NCI-H226 (cell line): ENCODE results near the gene AKR1E2.
"Not testable (repeated sequence)": the region's sequence is repeated elsewhere in the genome, so short reads cannot be mapped to it uniquely, and the experiment has no call there.

ENCODE experiments used
- DNase-seq: peaks from one replicate; pipeline ENCODE4 v3.0.0-alpha.2; 2015

AKR1E2 gene

DNA sequence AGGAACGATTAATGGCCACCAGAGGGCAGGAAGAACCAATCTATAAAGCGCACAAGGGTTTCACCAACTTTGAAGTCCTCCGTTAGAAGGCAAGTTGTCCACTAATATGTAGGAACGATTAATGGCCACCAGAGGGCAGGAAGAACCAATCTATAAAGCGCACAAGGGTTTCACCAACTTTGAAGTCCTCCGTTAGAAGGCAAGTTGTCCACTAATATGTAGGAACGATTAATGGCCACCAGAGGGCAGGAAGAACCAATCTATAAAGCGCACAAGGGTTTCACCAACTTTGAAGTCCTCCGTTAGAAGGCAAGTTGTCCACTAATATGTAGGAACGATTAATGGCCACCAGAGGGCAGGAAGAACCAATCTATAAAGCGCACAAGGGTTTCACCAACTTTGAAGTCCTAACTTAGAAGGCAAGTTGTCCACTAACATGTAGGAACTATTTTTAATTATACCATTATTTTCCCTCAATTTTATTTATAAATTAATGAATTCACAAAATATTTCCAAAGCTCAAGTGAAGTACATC is 10.3 kb upstream of the AKR1E2 start:
- not testable (repeated sequence) for DNase-seq

DNA sequence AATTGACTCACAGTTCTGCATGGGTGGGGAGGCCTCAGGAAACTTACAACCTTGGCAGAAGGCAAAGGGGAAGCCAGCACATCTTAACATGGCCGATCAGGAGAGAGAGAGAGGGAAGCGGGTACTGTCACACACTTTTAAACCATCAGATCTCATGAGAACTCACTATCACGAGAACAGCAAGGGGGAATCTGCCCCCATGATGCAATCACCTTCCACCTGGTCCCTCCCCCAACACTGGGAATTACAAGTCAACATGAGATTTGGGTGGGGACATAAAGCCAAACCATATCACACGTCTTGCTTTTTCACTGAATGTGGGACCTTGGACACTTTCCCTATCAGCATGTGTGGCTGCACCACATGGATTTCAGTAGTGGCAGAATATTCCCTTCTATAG is 9.0 kb upstream of the AKR1E2 start:
- no peak for DNase-seq

DNA sequence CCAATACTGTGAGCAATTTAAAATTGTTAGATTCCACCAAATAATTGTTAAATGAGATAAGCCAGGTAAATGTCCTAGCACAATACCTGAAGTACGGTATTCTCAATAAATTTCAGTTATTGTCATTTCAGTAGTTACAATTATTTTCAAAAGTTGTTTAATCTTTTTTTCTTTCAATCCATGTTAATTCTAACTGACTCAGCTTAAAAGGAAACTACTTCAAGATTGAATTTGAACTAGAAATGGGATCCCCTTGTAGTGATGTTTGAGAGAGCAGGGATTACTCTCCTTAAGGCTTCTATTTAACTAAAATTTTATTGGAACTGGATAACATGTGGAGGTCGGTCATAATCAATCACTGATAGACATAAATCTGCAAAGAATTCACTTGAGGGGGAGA is 6.9 kb upstream of the AKR1E2 start:
- DNase-seq = no peak

DNA sequence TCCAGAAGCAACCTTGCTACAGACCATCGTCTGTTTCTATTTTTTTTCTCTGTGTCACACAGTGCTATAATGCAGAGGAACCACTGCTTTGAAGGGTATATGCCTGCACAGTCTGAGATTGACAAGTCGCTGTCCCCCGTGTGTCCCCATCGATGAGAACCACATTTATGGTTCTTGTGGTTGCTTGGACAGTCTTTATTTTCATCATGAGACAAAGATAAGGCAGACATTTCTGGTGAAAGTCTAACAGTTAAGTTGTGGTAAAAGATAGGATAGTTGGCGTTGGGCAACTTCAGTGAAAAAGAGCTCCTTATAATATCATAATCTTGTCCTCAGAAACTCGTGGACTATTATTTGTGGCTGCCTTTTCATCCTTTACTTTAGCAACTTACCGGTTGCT is 6.3 kb upstream of the AKR1E2 start:
- DNase-seq = no peak

DNA sequence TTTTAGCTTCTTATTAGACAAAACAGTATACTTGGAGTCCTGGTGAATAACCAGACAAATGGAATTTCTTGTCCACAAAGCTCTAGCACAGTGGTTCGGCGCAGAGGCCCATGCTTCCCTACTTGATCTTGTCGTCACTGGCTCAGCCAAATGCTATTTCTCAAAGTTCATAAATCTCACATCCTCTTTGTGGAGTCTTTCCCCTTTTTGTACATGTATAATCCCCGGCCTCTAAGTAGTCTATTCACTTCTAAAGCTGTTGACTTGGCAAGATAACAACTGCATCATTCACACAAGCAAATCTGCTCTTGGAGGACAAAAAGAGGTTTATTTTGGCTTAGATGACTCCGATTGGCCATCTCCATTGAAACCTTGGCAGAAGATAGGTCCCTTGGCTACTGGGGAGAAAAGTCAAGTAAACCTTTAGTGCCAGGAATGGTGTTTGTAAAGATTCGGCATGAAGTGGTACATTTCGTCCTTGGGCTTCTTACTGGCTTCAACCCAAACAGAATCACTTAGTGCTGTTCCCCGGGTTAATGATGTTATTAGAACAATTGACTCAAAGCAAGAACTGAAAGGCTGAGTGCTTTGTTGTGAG is 5.1 kb upstream of the AKR1E2 start:
- no peak for DNase-seq

DNA sequence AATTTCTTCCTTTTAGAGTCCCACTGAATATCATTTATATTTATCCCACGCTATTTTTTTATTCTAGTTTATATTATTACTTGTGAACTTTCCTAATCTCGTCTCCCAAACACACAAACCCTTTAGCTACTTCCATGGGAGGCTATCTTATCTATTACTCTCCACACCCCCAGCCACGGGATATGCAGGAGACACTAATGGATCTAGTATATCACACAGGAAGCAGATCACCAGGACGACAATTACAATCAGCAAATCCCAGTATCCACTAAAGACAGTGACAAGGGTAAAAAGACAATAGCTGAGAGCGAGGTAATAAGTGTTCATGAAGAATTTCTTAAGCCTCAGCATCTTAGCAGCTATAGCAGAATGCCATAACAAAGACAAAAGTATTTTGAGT is 3.8 kb upstream of the AKR1E2 start:
- no peak for DNase-seq

DNA sequence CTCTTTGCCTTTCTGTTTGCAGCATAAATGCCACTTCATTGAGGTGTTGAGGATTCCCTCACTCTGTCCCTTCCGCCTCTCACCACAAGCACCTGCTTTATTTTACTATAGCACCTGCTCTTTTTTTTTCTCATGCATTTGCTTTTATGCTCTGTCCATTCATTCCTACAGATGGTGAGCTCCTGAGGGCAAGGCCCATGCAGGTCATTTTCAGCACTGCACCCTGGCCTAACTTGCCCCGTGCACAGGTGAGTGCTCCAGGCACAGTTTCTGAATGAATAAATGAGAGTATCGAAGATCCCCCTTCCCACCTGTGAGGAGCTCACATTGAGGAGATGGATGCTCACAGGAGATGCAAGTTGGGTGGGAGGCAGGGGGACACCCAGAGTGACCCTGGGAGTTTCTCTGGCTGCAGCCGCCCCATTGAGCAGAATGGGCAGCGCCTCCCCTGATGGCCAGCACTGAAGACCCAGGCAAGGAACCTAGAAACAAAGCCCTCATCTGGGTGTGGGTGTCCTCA is 1.2 kb upstream of the AKR1E2 start:
- no peak for DNase-seq

DNA sequence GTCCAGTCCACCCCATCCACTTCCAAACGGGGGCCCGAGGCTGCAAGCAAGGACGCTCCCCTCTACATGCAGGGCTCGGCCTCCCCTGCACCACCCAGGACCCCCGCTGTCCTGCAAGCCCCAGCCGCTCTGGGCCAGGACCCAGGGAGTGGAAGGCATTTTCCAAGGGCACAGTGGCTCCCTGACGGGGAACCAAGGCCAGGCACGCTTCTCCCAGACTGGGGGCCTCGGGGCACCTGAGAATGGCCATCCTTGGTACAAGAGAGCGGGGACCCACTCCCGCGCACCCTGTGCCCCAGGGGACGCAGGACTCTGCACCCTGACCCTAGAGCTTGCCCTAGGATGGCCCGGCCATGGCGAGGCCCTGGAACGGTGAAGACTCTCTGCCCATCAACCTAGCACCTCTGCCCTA is 545 bp upstream of the AKR1E2 start:
- DNase-seq = no peak

DNA sequence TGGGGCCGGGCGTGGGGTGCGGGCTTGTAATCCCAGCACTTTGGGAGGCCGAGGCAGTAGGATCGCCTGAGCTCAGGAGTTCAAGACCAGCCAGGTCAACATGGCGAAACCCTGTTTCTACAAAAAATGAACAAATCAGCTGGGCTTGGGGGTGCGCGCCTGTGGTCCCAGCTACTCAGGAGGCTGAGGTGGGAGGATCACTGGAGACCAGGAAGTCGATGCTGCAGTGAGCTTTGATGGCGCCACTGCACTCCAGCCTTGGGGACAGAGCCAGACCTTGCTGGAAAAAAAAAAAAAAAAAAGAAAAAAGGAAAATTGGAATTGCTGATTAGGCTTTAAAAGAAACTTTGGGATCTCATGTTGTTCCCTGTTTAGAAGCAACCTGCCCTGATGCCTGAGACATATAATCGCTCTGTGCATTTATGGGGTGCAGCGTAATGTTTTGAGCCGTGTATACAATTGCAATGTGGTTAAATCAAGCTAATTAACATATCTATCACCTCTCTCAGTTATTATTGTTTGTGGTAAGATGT is 851 bp downstream of the AKR1E2 start:
- DNase-seq = no peak

DNA sequence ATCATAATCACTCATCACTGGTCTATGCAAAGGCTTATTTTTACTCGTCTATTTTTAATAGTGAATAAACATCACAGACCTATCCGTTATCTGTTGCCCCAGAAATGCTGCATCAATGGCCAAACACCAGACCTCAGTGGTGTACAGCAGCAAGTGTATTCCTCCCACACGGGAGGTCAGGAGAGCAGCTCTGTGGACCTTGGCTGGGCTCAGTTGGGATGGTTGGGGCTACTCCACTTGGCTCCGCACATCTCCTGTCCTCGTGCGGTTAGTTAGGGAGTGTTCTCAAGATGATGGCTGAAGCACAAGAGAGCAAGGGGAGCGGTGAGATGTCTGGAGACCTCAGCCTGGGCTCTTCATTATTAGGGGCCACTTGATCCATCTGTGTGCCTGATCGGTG is 2.0 kb downstream of the AKR1E2 start:
- DNase-seq = no peak

DNA sequence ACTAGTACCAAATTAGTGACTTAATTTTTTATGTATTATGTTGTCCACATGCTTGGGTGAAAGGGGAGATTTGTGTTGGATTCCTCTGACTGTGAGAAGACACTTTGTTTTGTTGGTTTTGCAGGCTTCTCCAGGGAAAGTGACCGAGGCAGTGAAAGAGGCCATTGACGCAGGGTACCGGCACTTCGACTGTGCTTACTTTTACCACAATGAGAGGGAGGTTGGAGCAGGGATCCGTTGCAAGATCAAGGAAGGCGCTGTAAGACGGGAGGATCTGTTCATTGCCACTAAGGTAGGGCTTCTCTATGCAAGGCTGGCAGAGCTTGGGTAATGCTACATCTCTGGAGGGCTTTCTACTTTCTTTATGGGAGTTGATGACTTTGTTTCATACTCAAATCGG is 4.5 kb downstream of the AKR1E2 start:
- no peak for DNase-seq

DNA sequence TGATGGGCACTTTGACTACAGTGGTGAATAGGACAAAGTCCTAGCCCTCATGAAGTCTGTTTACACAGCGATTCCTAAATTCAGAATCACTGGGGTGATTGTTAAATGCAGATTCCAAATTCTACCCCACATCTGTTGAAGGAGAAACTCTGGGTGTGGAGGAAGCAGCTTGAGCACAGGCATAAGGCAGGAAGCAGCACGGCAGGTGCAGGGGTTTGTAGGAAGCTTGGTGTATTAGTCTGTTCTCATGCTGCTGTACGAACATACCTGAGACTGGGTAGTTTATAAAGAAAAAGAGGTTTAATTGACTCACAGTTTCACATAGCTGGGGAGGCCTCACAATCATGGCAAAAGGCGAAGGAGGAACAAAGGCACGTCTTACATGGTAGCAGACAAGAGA is 5.1 kb downstream of the AKR1E2 start:
- no peak for DNase-seq

DNA sequence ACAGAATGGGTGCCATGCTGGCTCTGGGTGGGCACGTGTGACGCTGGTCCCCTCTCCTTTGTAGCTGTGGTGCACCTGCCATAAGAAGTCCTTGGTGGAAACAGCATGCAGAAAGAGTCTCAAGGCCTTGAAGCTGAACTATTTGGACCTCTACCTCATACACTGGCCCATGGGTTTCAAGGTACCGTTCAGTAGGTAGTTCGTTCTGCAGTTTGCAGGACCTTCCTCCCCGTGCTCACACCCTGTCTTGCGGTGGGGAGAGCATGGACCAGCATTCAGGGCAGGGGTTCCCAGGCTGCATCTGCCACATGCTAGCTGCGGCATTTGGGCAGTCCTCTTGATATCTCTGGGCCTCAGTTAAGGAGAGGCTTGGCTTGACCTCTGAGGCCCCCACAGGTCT is 7.3 kb downstream of the AKR1E2 start:
- DNase-seq = no peak

DNA sequence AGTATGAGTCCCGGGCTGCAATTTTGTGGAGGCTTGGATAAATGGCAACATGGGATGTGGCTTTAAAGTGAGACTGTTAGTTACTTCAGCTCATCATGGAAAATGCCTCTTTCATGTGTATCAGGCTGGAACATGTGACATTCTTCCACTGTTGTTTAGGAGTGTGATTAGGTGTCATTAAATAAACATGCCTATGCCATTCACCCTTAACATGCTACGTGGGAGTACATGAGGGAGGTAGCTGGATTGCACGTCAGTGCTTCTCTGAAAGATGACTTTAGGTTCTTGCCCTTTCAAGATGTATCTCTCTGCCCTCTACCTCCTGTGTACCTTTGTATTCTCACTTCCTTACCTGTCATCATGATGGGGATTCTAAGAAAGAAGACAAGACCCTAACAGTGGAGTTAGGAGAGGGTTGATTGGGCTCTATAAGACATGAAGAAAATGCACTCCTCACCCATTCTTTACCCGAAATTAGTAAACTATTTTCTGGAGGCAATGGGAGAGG is 8.9 kb downstream of the AKR1E2 start:
- no peak for DNase-seq

DNA sequence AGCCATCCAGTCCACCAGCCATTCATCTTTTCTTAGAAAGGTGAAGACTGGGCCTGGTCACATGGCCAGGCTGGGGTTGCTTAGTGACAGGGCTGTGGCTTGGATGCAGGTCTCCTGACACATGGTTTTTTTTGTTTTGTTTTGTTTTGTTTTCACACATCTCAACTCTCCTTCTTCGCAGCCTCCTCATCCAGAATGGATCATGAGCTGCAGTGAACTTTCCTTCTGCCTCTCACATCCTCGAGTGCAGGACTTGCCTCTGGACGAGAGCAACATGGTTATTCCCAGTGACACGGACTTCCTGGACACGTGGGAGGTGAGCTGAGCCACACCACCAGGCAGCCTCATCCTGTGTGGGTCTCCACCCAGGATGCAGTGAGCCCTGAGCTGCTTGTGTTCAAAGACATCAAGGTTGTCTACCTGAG is 9.5 kb downstream of the AKR1E2 start:
- no peak for DNase-seq

DNA sequence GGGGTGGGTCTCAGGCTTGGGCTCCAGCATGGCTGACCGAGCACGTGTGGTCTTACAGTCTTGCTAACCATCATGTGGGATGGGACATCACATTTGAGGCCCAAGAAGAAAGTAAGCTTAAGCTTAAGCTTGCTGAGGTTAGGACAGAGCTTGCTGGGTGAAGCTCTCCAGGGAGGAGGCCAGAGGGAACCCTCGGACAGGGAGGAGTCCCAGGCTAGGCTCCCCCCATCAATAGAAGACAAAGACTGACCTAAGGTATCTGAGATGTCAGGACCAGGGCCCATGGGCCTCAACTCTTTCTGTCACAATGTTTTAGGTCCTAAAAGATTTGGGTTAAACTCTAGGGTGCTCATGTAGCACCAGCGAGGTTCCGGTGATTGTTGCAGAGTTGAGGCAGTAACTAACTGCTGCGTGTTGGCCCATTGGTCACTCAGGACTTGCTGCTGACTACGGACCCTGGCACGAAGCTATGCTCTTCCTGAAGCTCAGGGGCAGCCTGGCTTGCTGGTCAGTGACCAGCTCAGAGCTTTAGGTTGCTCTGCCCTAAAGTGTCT is 10.5 kb downstream of the AKR1E2 start:
- no peak for DNase-seq

DNA sequence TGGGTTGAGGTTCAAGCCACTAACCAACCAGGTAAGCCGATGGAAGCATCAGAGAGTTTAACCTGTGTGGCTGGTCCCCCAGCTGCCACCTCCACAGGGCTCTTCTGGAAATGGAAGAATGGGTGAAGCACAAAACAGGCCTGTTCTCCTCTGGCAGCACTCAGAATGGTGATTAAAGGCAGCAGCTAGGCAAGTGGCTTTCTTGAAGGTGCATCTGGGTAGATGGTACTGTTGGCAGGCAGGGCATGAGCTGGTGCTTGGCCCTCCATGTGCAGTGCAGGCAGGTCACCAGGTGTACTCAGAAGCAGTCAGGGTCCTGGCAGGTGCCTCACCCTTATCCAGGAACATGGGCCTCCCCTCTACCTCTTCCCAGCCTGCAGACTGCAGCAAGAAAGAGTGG is 11.5 kb downstream of the AKR1E2 start:
- DNase-seq = no peak

DNA sequence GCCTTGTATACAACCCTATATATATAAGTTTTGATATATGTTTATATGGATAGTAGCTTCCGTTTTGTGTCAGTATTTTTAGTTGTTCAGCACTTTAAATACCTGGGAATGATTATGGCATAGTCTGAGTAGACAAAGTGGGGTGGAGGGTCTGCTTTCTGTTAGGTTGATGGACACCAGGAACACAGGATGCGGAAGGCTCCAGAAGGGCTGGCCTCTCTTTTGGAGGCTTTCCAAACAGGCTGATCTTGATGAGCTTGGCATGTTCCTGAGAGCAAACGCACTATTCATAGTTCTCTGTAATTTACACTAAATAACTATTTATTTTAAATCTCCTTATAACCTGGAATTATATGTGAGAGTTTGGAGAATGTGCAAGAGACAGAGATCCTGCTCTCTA is 12.7 kb downstream of the AKR1E2 start:
- DNase-seq = no peak

DNA sequence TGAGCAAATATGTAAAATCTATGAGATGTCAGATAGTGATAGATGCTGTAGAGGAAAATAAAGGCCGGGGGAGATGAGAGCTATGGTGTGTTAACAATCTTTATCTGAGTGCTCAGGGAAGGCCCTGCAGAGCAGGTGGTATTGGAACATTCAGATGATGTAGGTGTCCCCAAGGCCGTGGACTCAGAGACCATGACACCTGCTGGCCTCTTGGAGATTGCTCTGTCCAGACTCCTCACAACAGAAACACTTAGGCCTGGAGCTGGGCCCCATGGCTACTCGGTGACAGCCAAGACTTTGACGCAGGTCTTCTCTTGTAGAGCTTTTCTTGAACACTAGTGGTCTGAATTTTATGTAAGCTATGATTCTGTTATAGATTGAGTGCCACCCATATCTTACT is 13.3 kb downstream of the AKR1E2 start:
- DNase-seq = no peak

DNA sequence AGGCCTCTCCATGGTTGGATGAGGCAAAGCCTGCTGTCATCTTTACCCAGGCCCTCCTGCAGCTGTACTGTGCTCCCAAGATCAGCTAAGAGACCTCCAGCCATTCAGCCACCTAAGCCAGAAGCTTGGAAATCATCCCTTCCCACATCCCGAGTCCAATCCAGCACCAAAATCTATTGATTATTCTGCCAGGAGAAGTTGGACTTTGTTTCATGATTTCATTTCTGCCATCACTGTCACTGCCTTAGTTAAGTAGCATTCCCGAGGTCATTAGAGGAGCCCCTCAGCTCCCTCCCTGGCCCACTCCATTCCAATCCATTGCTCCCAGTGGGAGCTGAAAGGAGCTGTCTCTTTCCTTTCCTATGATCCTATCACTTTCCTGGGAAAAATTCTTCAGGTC is 14.1 kb downstream of the AKR1E2 start:
- DNase-seq = no peak

DNA sequence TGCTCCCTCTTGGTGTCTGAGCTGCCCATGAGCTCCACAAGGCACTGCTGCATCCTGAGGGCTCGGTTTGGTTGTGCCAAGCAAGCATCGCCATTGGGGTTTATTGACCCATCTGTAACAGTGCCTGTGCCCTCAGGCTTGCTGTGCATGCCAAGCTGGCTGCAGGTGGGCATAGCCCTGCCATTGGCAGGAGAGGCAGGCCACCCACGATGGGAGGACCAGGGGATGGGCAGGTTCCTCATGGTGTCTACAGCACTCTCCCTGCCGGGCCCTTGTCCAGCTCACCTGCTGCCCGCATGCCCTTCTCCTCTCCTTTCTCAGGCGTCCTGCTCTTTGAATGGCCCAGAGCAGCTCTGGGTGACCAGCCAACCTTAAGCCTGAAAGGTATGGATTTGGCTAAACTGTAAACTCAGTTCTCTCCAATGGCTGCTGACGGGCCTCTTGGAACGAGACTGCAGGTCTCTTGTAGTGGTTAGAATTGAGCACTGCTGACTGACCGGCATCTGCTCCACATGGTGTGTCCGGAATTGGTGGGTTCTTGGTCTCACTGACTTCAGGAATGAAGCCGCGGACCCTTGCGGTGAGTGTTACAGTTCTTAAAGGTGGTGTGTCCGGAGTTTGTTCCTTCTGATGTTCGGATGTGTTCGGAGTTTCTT is 17.6 kb downstream of the AKR1E2 start:
- no peak for DNase-seq

DNA sequence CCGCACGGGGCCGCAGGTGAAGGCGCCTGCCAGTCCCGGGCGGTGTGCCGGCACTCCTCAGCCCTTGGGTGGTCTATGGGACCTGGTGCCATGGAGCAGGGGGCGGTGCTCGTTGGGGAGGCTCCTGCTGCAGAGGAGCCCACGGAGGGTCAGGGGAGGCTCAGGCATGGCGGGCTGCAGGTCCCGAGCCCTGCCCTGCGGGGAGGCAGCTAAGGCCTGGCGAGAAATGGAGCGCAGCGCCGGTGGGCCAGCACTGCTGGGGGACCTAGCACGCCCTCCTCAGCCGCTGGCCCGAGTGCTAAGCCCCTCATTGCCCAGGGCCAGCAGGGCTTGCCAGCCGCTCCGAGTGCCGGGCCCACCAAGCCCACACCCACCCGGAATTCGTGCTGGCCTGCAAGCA is 18.9 kb downstream of the AKR1E2 start:
- no peak for DNase-seq

DNA sequence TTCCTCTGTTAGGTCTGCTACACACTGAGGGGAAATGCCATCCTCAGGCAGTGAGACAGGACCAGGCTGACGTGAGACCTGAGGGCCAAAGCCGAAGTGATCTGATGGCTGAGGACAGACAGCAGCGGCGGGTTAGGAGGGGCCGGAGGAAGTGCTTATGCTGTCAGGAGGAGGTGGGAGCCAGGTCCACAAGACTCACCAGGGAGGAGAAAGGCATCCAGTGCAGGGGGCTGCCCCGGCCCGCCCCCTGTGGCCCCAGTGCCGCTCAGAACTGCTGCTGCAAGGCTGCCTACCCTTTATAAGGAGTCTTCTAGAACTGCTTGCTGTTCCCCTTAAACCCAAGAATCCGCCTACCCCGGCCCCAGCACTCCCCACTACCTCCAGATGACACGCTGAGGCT is 19.8 kb downstream of the AKR1E2 start:
- no peak for DNase-seq

DNA sequence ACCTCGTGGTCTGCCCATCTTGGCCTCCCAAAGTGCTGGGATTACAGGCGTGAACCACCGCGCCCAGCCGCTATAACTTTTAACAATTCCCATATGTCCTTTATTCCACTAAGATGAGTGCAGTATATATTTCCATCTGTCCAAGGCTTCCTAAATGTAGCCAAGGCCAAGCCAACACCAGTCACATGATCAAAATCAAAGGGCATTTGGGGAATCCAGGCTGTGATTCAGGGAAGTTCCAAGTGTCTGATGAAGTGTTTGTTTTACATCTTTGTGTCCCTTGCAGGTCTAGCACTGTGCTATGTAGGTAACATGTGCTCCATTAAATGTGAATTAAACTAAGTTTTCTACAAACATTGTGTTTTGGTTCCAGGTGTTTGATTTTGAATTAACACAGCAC is 20.8 kb downstream of the AKR1E2 start:
- no peak for DNase-seq
